ENCODE data around the gene HES1.
A peak's percentile ranks its signal among the peaks of the same experiment; 100 is the strongest.
"Not testable (repeated sequence)": the region's sequence is repeated elsewhere in the genome, so short reads cannot be mapped to it uniquely, and the experiment has no call there.

HES1 gene, protein sequence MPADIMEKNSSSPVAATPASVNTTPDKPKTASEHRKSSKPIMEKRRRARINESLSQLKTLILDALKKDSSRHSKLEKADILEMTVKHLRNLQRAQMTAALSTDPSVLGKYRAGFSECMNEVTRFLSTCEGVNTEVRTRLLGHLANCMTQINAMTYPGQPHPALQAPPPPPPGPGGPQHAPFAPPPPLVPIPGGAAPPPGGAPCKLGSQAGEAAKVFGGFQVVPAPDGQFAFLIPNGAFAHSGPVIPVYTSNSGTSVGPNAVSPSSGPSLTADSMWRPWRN

GRCh38 chr3:194135806-194136518, at the start of gene HES1:
Gene HES1 (plus strand): TSS chr3:194136148. CDS start chr3:194136381, 233 bp downstream.
- H3K4me3 ChIP-seq (ENCODE audit: low read depth, low read length) = peak within 1 kb of the TSS; percentile 62
- DNase-seq (ENCODE audit: low read depth) = peak; percentile 96

GRCh38 chr3:194086388-194087075, 49.4 kb upstream of the HES1 start:
- DNase-seq (ENCODE audit: low read depth) = no peak
- H3K4me3 ChIP-seq (ENCODE audit: low read depth, low read length) = no peak overlapping the region

- DNase-seq (ENCODE audit: low read depth) = no peak
- H3K4me3 ChIP-seq (ENCODE audit: low read depth, low read length) = no peak overlapping the region
Measured at GRCh38 chr3:194087280-194087679, 48.7 kb upstream of the HES1 start.

- no peak for DNase-seq (ENCODE audit: low read depth)
- no peak overlapping the region for H3K4me3 ChIP-seq (ENCODE audit: low read depth, low read length)
Measured at GRCh38 chr3:194087995-194088855, 47.7 kb upstream of the HES1 start.

DNA sequence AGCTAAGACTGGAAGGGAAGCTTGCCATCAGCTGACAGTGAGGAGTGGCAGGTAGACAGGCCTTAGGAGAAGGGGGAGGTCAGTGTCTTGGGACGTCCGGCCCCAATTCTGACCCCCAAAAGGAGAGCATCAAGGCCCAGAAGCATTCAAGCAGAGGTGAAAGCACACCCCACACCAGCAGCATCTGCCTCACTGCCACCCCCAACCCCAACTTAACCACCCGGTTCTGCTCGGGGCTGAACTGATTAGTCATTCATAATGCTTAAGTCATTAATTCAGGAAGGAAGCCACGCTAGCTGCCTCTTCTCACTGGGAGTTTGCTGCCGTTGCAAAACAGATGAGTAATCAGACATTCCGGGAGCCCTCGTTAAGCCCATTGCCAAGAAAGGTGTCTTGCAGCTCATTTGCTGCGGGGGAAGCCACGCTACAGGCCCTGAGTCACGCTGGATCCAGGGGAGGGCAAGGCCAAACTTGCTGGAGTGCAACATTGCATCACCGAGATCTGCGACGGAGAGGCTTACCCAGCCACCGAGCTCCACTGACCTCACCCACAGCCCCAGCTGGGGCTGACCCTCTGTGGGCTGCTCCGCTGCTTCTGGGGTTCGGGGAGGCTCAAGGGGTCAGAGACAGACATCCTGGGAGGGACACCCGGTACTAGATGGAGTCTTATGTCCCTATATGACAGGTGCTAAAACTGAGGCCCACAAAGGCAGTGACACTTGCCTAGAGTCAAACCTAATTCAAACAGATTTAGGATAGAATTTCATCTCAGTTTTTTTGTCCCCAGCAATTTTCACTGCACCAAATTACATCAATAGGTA, 46.4 kb upstream of the HES1 start:
- peak; percentile 99 for DNase-seq (ENCODE audit: low read depth)
- no peak overlapping the region for H3K4me3 ChIP-seq (ENCODE audit: low read depth, low read length)

DNA sequence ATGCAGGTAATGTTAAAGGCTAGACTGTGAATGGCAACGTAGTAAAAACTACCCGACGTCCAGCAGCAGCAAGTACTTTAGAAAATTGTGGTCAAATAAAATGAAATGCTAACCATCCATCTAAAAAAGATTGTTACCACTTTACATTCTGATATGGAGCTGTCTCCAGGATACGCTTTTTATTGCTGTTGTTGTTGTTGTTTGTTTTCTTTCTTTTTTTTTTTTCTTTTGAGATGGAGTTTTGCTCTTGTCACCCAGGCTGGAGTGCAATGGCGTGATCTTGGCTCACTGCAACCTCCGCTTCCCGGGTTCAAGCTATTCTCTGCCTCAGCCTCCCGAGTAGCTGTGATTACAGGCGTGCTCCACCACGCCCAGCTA, 45.8 kb upstream of the HES1 start:
- not testable (repeated sequence) for DNase-seq (ENCODE audit: low read depth)

GRCh38 chr3:194090716-194091115, 45.2 kb upstream of the HES1 start:
- DNase-seq (ENCODE audit: low read depth) = no peak
- H3K4me3 ChIP-seq (ENCODE audit: low read depth, low read length) = no peak overlapping the region

More for the DNA sequence above, 45.8 kb upstream of the HES1 start:
- H3K4me3 ChIP-seq (ENCODE audit: low read depth, low read length) = not testable (repeated sequence)

- DNase-seq (ENCODE audit: low read depth) = peak; percentile 71
Measured at GRCh38 chr3:194091141-194091540, 44.8 kb upstream of the HES1 start.

DNA sequence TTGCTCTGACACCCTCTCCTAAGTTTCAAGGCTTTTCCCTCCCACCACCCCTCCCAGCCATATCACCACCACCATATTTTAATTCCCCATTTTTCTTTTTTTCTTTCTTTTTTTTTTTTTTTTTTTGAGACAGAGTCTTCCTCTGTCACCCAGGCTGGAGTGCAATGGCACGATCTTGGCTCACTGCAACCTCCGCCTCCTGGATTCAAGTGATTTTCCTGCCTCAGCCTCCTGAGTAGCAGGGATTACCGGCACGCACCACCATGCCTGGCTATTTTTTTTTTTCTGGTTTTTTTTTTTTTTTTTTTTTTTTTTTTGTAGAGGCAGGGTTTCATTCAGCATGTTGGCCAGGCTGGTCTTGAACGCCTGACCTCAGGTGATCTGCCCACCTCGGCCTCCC, 44.1 kb upstream of the HES1 start:
- not testable (repeated sequence) for H3K4me3 ChIP-seq (ENCODE audit: low read depth, low read length); DNase-seq (ENCODE audit: low read depth)

More at GRCh38 chr3:194091141-194091540, 44.8 kb upstream of the HES1 start:
- no peak overlapping the region for H3K4me3 ChIP-seq (ENCODE audit: low read depth, low read length)

- no peak for DNase-seq (ENCODE audit: low read depth)
Measured at GRCh38 chr3:194092881-194093301, 43.1 kb upstream of the HES1 start.

GRCh38 chr3:194093842-194094241, 42.1 kb upstream of the HES1 start:
- no peak for DNase-seq (ENCODE audit: low read depth)
- no peak overlapping the region for H3K4me3 ChIP-seq (ENCODE audit: low read depth, low read length)

More at GRCh38 chr3:194092881-194093301, 43.1 kb upstream of the HES1 start:
- no peak overlapping the region for H3K4me3 ChIP-seq (ENCODE audit: low read depth, low read length)

GRCh38 chr3:194095464-194095863, 40.5 kb upstream of the HES1 start:
- H3K4me3 ChIP-seq (ENCODE audit: low read depth, low read length) = no peak overlapping the region
- no peak for DNase-seq (ENCODE audit: low read depth)

DNA sequence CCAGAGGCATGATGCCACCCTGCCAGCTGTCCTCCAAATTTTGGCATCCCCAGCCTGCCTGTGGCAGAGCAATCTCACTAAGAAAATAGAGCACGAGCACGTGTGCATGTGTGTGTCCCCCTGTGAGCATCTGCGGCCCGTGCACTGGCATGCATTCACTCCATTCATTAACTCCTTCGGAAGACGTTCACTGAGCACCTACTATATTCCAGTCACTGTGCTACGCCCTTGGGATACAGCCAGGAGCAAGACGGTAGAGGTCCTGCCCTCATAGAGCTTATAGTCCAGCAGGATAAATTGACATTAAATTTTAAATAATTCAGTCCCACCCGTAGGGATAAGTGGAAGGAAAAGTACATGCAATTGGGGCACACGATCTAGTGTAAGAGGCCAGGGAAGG, 40.0 kb upstream of the HES1 start:
- no peak overlapping the region for H3K4me3 ChIP-seq (ENCODE audit: low read depth, low read length)
- DNase-seq (ENCODE audit: low read depth) = no peak

DNA sequence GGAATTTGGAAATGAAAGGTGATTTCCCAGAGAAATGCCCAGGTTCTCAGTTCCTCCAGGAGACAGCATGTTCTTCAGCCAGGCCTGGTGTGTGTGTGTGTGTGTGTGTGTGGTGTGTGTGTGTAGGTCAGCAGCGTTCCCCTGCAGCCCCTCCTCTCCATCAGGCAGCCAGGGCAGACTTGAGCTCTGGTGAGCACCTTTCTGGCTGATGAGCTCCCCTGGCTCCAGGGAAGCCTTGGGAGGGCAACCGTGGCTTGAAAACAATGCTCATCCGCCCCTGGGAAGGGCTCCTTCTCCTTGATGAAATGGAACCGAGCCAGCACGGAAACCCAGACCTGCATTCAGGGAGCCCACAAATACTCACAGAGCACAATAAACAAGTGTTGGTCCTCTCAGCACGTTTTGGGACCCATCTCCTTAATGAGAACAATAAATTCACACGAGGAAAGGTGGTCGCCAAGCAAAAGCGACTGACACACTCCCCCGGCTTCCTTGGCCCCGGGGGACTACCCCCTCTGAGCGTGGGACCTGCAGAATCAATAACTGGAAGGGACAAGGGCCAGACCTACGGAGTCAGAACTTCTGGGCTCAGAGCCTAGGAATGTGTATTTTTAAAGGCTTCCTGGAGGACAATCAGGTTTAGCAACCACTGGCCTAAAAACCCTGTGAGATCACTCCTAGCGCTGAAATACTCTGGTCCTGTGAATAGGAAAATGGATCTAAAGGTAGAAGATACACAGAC, 38.6 kb upstream of the HES1 start:
- DNase-seq (ENCODE audit: low read depth) = no peak
- H3K4me3 ChIP-seq (ENCODE audit: low read depth, low read length) = no peak overlapping the region

DNA sequence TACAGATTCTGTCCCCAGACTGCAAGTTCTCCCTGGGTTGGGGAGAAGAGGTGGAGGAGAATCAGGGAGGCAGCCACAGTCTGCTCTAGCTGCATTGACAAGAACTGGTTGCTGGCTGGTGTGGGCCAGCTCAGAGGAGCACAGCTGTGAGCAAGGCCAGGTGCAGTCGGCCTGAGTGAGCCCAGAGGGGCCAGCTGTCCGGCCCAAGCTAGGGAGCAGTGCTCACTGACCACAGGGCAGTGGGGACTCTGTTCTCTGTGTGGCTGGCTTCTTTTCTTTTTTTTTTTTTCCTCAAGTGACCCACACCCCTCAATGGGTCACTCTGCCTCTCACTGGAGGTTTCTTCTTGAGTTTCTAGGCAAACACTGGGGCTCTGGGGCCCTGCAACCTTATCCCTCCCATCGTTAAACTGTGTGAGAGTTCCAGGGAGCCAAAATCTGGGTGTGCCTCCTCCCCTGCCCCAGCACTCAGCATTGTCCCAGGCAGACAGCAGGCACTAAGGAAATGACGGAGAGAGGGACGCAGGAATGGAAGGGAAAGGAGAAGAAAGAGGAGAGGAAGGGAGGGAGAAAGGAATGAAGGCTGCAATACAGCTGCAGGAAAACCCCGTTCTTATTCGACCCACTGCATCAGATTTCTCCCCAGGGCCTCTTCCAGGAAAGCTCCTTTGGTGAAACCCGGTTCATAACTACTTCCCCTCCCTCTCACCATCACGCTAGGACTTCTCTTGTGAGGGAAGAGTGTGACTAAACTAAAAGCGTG, 37.7 kb upstream of the HES1 start:
- peak; percentile 65 for DNase-seq (ENCODE audit: low read depth)
- H3K4me3 ChIP-seq (ENCODE audit: low read depth, low read length) = no peak overlapping the region

- no peak overlapping the region for H3K4me3 ChIP-seq (ENCODE audit: low read depth, low read length)
- DNase-seq (ENCODE audit: low read depth) = no peak
Measured at GRCh38 chr3:194098843-194099183, 37.1 kb upstream of the HES1 start.

DNA sequence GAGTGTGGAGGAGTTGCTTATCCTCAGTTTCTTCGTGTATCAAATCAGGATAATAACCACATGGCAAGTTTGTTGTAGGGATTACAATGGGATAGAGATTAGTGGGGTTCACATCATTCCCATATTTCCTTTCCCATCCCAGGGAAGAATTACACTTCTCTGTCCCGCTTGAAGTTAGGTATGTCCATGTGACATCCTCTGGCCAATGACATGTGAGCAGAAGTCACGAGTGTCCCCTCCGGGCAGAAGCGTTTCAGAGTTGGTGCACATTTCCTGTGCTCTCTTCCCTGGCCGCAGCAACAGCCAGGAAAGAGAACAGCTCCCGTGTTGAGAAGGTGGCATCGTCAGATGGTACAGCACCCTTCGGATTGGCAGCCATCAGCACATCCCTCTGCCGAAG, 36.7 kb upstream of the HES1 start:
- DNase-seq (ENCODE audit: low read depth) = no peak

More for the DNA sequence above, 36.7 kb upstream of the HES1 start:
- H3K4me3 ChIP-seq (ENCODE audit: low read depth, low read length) = no peak overlapping the region

Measured in skeletal muscle cell (primary cell).